Mesodermal cell (in vitro differentiated cells): ENCODE results near the gene MYO15B.

Source experiments
- H3K27ac ChIP-seq: 2 replicates; pipeline ENCODE4 v1.7.0; 2013; ENCODE audit warnings: mild to moderate bottlenecking, low read depth, low read length, moderate library complexity; ENCODE audit not compliant: severe bottlenecking
- H3K36me3 ChIP-seq: 2 replicates; pipeline ENCODE4 v1.7.1; 2013; ENCODE audit warnings: mild to moderate bottlenecking, low read length, moderate library complexity; ENCODE audit not compliant: control insufficient read depth, insufficient read depth
- H3K4me1 ChIP-seq: one replicate; pipeline ENCODE4 v1.7.1; 2013; ENCODE audit warnings: mild to moderate bottlenecking, low read length; ENCODE audit not compliant: insufficient read depth, control insufficient read depth, poor library complexity, severe bottlenecking
- H3K4me3 ChIP-seq: 2 replicates; pipeline ENCODE4 v1.7.0; 2013; ENCODE audit warnings: low read length, control low read depth, mild to moderate bottlenecking; ENCODE audit not compliant: insufficient read depth, poor library complexity, severe bottlenecking; ENCODE audit errors: extremely low read depth
- H3K9me3 ChIP-seq: 2 replicates; pipeline ENCODE4 v1.7.1; 2013; ENCODE audit warnings: mild to moderate bottlenecking, low read length, moderate library complexity; ENCODE audit not compliant: control insufficient read depth
- WGBS, 2 experiments: methylation state at CpG; one replicate each; pipeline ENCODE4 v1.1.5; 2013; ENCODE audit warnings: missing lambda C conversion rate in 2 of 2; ENCODE audit not compliant: insufficient coverage in 2 of 2; 5-methylcytosine and 5-hydroxymethylcytosine counted together

The MYO15B gene

GRCh38 chr17:75559958-75560533, 27.6 kb upstream of the MYO15B start:
- H3K27ac ChIP-seq = no peak overlapping the region
- H3K36me3 ChIP-seq = peaks cover 12% of the 10 kb centered on the region
- 96 to 98% methylated on average over 5 to 6 of the region's 9 CpGs for WGBS, 2 experiments
- H3K9me3 ChIP-seq = no peaks in the 10 kb centered on the region
- no peak overlapping the region for H3K4me3 ChIP-seq
- H3K4me1 ChIP-seq = peaks cover 10% of the 10 kb centered on the region

DNA sequence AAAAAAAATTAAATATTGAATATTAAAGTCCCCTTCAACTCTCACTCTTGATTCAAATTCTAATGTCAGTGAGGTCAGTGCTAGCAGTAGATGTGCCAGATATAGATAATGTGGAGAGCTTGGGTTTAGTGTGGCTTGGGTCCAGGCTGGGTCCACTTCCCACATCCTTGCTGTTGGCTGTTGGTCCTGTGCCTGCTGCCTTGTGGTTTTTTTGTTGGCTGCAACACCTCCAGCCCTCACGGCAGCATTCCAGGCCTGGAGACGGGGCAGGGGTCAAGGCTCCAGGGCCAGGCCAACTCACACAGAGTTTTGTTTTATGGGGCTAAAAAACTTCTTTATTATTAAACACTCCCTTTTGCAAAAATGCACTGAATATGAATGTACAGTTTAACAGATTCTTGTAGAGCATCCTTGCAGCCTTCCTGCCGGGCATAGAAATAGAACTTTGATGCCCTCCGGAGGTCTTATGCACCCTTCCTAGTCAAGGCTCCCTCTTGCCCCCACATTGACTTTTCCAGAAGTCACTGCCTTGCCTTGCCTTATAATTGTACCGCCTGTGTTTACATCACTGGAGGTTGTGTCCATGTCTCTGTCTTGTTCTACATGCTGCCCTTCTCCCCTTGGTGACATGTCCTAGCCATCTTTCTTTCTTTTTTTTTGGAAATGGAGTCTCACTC, 25.5 kb upstream of the MYO15B start:
- Histone ChIP-seq H3K4me3 (no peak overlapping the region), H3K4me1 (peaks cover 9% of the 10 kb centered on the region), H3K36me3 (peaks cover 16% of the 10 kb centered on the region), H3K9me3 (no peaks in the 10 kb centered on the region), H3K27ac (no peak overlapping the region)
- WGBS, 2 experiments = 87 to 100% methylated on average over 3 of the region's 5 CpGs

- H3K9me3 ChIP-seq = no peaks in the 10 kb centered on the region
- no peak overlapping the region for H3K4me3 ChIP-seq
- H3K27ac ChIP-seq = no peak overlapping the region
- H3K36me3 ChIP-seq = peaks cover 16% of the 10 kb centered on the region
- 92 to 94% methylated on average over 26 to 28 of the region's 28 CpGs for WGBS, 2 experiments
- H3K4me1 ChIP-seq = no peaks in the 10 kb centered on the region
These were observed 24.4 kb upstream of the MYO15B start for GRCh38 chr17:75563063-75563758.

DNA sequence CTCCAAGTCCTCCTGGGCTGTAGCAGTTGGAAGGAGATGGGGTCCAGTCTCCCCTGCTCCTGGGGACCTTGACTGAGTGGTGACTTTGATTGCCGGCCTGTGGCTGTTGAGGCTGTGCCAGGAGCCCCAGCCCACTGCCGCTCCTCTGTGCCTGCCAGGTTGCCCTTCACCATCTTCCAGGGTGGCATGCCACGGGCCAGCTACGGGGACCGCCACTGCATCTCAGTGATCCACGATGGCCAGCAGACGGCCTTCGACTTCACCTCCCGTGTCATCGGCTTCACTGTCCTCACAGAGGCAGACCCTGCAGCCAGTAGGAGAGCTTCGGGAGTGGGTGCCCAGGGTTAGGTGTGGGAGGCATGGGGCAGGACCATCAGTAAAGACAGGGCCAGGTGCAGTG, 23.4 kb upstream of the MYO15B start:
- no peaks in the 10 kb centered on the region for H3K9me3 ChIP-seq
- no peak overlapping the region for H3K27ac ChIP-seq
- no peaks in the 10 kb centered on the region for H3K4me1 ChIP-seq
- peaks cover 16% of the 10 kb centered on the region for H3K36me3 ChIP-seq
- no peak overlapping the region for H3K4me3 ChIP-seq
- 95 to 96% methylated on average over 11 of the region's 11 CpGs for WGBS, 2 experiments

GRCh38 chr17:75565066-75565465, 22.5 kb upstream of the MYO15B start:
- H3K4me3 ChIP-seq = no peak overlapping the region
- H3K9me3 ChIP-seq = no peaks in the 10 kb centered on the region
- H3K27ac ChIP-seq = no peak overlapping the region
- no peaks in the 10 kb centered on the region for H3K4me1 ChIP-seq
- WGBS, 2 experiments = 67 to 87% methylated on average over 6 to 7 of the region's 7 CpGs
- H3K36me3 ChIP-seq = peaks cover 16% of the 10 kb centered on the region

DNA sequence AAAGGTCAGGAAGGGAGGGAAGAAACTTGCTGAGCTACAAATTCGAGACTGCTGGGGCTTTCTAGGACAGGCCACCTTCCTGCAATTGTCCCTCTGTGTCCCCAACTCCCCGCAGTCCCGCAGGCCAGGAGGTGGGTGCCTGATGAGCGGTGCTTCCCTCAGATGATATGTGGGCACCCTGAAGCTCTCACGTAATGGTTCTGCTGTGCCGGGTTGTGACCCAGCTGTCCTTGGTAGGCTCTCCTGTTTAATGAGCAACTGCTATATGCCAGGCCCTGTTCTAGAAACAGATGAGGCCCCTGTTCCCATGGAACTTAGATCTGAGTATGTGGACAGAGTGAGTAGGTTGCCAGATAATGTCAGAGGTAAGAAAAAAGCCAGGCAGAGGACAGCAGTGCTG, 22.0 kb upstream of the MYO15B start:
- no peak overlapping the region for H3K27ac ChIP-seq
- H3K4me1 ChIP-seq = peaks cover 5% of the 10 kb centered on the region
- H3K9me3 ChIP-seq = no peaks in the 10 kb centered on the region
- 93 to 97% methylated on average over 6 of the region's 6 CpGs for WGBS, 2 experiments
- H3K36me3 ChIP-seq = peaks cover 16% of the 10 kb centered on the region
- H3K4me3 ChIP-seq = no peak overlapping the region

DNA sequence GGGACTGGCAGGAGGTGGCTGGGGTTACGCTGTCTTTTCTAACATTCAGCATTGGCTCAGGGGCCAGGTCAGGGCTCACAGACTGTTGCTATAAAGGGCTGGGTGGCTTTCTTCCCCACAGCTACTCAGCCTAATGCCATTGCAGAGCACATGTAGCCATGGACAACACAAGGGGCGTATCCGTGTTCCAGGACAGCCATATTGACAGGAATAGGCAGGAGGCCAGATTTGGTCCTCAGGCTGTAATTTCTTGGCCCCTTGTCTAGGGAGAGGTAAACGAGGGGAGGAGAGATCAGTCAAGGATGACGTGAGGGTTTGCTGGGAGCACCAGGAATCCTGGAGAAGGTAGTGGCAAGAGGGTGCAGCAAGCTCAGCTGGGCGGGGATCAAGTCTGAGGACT, 21.2 kb upstream of the MYO15B start:
- no peak overlapping the region for H3K27ac ChIP-seq
- no peak overlapping the region for H3K4me3 ChIP-seq
- H3K4me1 ChIP-seq = peaks cover 12% of the 10 kb centered on the region
- no peaks in the 10 kb centered on the region for H3K9me3 ChIP-seq
- H3K36me3 ChIP-seq = peaks cover 16% of the 10 kb centered on the region
- 66 to 90% methylated on average over 5 to 6 of the region's 6 CpGs for WGBS, 2 experiments

GRCh38 chr17:75566834-75567233, 20.8 kb upstream of the MYO15B start:
- 92 to 94% methylated on average over 5 of the region's 5 CpGs for WGBS, 2 experiments
- Histone ChIP-seq H3K36me3 (peaks cover 16% of the 10 kb centered on the region), H3K9me3 (no peaks in the 10 kb centered on the region), H3K4me1 (peaks cover 13% of the 10 kb centered on the region), H3K27ac (no peak overlapping the region), H3K4me3 (no peak overlapping the region)

DNA sequence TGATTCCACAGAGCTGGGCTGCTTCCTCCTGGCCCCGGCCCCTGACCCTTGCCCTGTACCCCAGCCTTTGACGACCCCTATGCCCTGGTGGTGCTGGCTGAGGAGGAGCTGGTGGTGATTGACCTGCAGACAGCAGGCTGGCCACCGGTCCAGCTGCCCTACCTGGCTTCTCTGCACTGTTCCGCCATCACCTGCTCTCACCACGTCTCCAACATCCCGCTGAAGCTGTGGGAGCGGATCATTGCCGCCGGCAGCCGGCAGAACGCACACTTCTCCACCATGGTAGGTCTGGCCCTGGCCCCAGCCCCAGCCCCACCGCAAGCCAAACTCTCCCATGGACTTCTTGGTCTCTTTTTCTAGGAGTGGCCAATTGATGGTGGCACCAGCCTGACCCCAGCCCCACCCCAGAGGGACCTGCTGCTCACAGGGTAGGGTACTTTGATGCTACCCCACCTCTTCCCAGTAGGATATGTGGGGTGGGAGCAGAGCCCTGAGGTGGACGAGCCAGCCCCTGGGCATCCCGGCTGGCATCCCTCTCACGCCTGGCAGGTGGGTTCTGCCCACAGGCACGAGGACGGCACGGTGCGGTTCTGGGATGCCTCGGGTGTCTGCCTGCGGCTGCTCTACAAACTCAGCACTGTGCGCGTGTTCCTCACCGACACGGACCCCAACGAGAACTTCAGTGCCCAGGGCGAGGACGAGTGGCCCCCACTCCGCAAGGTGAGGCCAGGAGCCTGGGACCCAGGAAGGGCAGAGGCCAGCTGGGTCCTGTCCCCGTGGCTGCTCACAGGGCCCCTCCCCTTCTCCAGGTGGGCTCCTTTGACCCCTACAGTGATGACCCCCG, 19.0 kb upstream of the MYO15B start:
- 96 to 98% methylated on average over 27 to 30 of the region's 31 CpGs for WGBS, 2 experiments
- Histone ChIP-seq H3K27ac (no peak overlapping the region), H3K9me3 (no peaks in the 10 kb centered on the region), H3K4me1 (peaks cover 13% of the 10 kb centered on the region), H3K36me3 (peaks cover 18% of the 10 kb centered on the region), H3K4me3 (no peak overlapping the region)

GRCh38 chr17:75570034-75570676, 17.4 kb upstream of the MYO15B start:
- Histone ChIP-seq H3K36me3 (peaks cover 8% of the 10 kb centered on the region), H3K27ac (no peak overlapping the region), H3K4me1 (peaks cover 13% of the 10 kb centered on the region), H3K4me3 (no peak overlapping the region), H3K9me3 (no peaks in the 10 kb centered on the region)
- WGBS, 2 experiments = 94% methylated on average over 35 of the region's 35 CpGs
